HG03521 (cell line): ENCODE results near the gene CBFA2T2.
"Not testable (repeated sequence)": the region's sequence is repeated elsewhere in the genome, so short reads cannot be mapped to it uniquely, and the experiment has no call there.

Source experiments
- ATAC-seq: cut with Tn5 transposase; IDR thresholded peaks from one replicate; pipeline ENCODE4 v1.9.1; 2021; ENCODE audit warnings: mild to moderate bottlenecking, moderate library complexity; ENCODE audit not compliant: unreplicated experiment

The CBFA2T2 gene

DNA sequence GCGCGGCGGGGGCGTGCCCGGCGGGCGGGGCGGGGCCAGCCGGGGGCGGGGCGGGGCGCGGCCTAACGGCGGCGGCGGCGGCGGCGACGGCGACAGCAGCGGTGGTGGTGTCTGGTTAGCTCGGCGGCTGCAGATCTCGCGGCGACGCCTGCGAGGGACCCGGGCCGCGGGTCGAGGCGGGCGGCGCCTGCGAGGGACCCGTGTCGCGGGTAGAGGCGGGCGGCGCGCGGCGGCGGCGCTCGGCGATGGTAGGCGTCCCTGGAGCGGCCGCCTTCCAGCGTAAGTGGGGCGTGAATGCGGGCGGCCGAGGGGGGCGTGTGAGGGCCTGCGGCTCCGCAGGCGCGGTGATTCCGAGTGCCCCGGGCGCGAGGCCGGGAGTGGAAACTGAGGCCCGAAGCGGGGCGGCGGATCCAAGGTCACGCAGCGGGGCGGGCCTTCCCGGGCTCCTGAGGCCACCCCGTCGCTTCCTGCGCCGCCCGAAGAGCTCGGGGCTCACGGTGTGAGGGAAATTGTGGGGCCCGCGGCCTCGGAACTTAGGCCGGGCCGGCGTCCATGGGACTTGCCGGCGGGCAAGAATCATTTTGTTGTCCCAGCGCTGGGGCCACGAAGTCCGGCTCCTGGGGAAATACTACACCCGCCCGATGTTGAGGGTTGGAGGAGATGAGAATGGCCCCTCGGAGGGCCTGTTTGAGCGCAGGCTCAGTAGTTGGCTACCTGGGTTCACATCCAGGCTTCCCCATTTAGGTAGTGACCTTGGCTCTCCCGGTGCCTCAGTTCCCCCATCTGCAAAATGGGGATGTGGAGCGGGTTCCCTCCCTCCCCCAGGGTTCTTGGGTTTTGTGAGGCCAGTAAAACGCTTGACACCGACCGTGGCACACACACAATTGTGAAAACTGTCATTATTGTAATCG is at the start of gene CBFA2T2:
Gene CBFA2T2 (plus strand): TSS at position 74 of the 911 bp plus-strand sequence. CDS start 172 bp downstream, at position 246.
- ATAC-seq, result no peak

DNA sequence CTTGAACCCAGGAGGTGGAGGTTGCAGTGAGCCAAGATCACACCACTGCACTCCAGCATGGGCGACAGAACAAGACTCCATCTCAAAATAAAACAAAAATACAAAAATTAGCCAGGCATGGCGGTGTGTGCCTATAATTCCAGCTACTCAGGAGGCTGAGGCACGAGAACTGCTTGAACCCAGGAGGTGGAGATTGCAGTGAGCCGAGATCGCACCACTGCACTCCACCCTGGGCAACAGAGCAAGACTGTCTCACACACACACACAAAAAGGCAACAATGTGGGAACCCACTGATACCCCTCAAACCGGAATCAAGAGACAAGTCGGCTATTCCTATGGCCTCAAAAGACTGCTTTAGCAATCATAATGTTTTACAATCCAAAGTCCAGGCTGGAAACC is 49.3 kb upstream of the CBFA2T2 start:
- ATAC-seq, result not testable (repeated sequence)

DNA sequence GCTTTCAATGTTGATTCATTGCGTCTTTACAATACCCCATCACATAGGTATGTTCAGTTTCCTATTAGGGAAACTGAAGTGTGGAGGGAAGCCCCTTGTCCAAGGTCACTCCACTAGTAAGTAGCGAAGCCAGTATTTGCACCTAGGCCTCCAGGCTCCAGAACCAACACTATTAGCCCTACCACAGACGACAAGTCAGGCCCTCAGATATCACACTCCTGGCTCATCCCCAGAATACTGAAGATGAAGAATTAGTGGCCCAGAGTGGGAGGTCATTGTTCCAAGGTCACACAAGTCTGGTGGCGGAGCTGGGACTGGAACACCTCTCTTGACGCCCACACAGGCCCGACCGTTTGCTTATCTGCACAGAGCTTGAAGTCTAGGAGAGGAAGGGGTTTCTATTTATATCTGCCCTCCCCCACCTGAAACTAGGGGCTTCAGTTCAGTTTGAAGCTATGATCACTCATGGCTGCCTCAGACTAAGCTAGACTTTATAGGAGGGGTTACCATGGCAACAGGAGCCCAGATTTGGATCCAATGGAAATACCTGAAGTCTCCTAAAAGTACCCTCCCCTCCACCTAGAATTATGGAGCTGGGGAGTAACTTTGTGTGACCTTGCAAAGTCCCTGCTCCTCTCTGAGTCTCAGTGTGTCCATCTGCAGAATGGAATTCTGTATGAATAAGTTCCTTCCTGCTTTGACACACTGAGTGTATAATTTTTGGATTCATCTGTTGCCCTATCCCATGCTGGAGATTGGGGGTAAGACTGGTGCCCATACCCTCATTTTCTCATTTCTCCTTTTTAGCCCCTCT is 48.5 kb upstream of the CBFA2T2 start:
- no peak for ATAC-seq

DNA sequence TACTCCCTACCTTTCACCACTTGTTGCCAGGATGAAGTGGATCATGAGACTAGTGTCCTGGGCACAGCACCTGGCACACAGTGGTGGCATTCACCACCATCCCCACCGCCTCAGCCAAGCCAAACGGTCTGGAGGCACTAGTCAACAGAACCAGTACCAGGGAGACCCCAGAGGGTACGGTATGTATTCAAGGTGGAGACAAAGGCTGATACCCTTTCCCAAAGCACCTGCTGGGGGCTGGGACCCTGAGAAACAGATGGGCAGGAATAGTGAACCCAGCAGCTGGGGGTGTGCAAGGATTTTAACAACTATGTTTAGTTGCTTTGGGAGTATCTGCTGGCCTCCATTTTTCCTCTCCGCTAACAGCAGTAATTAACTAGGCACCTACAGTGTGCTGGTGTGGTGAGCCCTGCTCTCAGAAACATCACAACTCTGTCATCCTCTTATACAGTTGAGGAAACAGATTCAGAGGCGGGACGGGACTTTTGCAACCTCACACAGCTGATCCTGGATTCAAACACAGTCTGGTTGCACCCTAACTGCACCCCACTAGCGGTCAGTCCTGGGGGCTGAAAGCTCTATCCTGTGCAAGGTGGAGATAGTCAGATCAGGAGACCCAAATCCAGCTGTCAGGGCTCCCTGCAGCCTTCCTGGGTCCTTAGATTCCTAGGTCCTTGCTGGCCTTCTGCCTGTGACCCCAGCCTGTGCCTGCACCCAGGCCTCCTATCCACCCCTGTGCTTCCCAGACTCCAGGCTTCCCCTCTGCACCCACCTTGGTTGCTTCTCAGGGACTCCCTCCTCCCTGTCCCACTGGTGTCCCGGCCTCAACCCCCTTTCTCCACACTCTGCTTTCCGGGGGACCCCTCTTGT is 47.5 kb upstream of the CBFA2T2 start:
- no peak for ATAC-seq

DNA sequence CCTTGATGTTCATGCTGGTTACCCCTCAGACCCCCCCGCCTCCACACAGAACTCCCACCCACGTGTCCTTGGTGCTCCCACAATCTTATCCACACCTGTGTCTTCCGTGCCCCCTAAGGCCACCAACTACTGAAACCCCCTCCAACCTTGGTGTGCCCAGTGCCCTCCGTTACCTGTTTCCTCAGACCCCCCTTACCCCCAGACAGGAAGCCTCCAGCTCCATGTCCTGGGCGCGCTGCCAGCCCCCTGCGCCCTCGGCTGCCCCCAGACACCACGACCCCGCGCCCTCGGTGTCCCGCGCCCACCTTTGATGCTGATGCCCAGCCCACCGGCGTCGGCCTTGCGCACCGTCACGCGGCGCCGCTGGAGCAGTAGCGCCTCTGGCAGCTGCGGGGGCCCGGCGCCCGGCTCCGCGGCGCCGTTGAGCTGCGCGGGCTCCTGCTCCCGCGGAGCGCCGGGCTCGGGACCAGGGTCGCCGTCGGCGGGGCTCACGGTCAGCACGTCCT is 46.8 kb upstream of the CBFA2T2 start:
- ATAC-seq, result peak; percentile 16

DNA sequence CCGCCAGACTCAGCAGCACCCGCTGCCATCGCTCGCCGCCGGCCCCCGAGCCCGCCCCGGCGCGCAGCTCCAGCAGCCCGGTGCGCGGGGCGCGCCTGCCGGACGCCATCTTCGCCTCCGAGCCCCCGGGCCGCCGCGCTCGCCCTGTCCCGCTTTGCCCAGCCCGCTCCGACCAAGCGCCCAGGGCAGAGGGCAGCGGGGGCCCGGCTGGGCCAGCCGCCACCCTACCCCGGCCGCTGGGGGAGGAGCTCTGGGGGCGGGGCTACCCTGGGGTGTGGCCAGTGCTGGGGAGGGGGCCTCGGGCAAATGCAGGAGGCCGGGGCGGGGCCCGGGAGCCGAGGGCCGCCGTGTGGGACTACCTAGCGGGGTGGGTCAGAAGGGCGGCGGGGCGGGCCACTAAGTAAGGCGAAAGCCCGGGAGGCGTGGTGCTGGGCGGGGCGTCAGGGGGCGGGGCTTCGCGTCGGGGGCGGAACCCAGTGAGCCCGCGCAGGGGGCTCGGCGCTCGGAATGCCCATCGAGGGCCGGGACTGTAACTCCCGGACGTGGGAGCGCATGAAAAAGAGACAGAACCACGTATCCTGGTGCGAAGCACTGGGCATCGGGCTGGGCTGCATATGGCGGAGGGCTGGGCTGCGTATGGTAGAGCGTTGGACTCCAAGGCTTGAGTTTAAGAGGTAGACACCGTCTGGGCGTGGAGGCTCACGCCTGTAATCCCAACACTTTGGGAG is 46.2 kb upstream of the CBFA2T2 start, which contains the start of gene SNTA1:
Gene SNTA1 (minus strand): TSS at position 252 of the 728 bp plus-strand sequence. CDS start 143 bp downstream, at position 109.
- peak; percentile 89 for ATAC-seq

DNA sequence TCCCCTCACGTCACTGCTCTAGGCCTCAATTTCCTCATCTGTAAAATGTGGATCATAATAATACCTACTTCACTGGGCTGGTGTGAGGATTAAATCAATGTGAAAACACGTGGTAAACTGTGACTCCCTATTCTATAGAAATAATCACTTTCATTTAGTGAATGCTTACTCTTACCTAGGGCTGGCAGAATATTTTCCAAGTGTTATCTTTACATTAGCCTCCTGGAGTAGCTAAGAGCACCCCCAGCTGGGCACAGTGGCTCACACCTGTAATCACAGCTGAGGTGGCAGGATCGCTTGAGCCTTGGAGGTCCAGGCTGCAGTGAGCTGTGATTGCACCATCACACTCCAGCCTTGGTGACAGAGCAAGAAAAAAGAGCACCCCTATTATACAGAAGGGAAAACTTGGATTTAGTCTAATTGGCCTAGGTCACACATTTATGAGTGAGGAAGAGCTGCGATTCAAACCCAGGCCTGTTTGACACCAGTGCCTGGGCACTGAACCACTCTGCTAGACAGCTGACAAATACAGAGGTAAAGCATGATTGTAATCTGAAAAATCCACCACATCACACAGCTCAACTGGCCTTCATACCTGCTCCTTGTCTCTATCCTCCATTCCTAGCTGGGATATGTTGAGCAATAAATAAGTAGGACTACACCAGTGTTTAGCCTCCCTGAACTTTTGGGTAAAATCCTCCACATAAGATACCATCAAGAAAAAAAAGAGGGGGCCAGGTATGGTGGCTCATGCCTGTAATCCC is 44.9 kb upstream of the CBFA2T2 start:
- ATAC-seq, result no peak

DNA sequence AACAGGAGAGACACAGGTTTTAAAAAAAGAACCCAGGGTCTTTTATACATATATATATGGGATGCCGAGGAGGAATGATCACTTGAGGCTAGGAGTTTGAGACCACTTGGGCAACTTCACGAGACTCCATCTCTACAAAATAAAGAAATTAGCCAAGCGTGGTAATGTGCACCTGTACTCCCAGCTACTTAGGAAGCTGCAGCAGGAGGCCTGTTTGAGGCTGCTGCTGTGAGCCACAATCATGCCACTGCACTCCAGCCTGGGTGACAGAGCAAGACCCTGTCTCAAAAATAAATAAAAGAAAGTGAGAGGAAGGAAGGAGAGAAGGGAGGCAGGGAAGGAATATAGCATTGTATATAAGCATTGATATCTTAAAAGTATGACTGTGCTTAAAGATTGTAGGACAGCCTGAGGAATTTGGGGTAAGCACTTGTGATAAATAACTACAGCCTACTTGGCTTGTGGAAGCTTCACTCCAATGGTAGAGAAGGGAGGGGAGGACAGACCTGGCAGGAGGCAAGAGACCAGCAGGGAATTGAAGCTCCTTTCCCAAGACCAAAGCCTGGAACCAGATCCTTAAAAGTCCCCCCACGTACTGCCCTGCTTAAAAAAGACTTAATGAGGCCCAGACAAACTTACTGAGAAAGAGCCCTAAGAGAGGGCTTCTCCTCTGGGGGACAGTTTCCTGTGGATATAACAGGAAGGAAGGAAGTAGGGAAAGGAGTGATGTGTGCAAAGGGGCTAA is 43.8 kb upstream of the CBFA2T2 start:
- ATAC-seq, result no peak

DNA sequence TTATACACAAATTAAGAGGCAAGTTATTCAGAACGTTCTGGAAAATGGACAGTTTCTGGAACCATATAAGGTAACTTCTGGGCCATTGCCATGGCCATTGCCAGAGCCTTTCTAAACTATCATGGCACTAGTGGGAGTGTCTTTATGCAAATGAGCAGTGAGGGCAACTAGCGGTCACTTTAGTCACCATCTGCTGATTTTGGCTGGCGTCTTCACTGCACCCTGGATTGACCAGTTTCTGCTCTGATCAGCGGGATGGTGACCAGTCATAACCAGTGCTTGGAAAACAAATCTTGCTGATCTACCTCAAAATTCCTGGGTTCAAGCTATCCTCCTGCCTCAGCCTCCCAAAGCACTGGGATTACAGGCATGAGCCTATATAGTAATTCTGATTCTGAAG is 39.0 kb upstream of the CBFA2T2 start:
- ATAC-seq, result no peak

DNA sequence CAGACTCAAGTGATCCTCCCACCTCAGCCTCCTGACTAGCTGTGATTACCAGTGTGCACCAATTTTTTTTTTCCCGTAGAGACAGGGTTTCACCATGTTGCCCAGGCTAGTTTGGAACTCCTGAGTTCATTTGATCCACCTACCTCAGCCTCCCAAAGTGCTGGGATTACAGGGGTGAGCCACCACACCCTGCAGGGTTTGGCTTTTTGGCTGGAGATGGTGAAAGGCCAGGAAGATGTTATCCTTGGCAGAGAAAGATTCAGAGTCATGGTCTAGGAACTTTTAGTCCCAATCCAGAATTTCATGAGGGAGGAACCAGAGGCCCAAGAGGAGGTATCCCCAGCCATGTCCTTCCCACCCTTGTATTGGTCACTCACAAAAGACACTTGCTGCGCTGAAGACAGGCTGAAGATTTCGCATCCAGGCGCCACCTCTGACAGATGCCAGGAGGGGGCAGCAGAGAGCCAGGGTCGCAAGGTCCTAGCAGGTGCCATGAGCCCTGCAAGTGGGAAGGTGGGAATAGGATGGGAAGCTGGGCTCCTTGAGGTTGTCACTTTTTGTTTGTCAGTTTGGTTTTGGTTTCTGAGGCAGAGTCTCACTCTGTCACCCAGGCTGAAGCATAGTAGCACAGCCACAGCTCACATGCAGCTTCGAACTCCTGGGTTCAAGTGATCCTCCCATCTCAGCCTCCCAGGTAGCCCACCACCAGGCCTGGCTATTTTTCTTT is 32.8 kb upstream of the CBFA2T2 start:
- not testable (repeated sequence) for ATAC-seq

DNA sequence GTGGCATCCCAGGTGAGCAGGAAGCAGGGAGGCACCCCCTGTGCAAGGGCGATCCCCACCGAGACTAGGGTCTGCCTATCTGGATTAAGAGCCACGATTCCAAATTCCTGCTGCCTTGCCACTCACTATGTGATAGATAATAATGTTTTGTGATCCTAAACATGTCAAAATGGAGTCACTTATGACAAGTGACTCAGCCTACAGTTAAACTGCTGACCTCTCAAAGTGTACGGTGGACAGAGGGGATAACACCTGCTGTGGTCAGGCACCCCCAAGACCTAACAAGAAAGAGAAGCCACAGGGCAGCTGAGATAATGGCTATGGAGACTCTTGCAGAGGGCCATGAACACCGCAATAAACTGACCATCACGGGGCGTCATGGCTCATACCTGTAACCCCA is 30.3 kb upstream of the CBFA2T2 start:
- ATAC-seq, result no peak

DNA sequence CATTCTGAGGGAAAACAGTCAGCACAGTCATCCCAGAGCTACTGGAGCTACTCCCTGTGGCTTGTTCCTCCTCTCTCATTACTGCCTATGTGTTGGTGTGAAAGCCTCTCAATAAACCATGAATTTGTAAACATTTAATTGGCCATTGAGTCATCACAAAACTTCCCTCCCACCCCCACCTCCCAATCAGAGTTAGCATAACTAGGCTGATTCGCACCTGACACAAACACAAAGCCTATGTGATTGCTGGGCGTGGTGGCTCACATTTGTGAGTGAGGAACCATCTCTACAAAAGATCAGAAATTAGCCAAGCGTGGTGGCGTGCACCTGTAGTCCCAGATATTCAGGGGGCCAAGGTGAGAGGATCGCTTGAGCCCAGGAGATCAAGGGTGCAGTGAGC is 29.2 kb upstream of the CBFA2T2 start:
- ATAC-seq, result no peak

DNA sequence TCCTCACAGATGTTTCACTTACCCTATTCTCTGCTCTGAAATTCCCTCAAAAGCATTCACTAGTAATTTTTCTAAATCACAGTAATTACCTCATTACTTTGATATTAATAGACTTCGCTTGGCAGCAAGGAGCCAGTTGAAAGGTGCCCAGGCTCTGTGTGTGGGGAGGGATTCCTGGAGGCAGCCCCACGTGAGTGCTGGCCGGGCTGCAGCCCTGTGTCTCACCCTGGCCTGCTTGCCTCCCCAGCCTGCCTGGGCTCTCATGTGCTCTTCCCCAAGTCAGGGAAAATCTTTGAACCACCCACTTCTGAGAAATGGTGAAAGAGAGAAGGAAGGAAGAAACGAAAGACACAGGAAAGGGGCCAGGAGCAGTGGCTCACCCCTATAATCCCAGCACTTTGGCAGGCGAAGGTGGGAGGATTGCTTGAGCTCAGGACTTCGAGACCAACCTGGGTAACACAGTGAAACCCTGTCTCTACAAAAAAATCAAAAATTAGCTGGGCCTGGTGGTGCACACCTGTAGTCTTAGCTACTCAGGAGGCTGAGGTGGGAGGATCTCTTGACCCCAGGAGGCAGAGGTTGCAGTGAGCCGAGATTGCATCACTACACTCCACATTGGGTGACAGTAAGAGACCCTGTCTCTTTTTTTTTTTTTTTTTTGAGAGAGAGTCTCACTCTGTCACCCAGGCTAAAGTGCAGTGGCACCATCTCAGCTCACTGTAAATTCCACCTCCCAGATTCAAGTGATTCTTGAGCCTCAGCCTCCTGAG is 26.4 kb upstream of the CBFA2T2 start:
- ATAC-seq, result no peak

DNA sequence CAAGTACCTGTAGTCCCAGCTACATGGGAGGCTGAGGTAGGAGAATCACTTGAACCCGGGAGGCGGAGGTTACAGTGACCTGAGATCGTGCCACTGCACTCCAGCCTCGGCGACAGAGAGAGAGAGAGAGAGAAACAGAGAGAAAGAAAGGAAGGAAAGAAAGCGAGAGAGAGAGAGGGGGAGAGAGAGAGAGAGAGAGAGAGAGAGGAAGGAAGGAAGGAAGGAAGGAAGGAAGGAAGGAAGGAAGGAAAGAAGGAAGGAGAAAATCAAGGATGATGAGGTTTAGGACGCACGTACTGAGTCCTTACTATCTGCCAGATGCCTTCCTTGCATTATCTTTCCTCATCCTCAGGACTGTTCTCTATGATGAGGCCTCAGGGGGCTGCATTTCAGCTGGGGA is 25.1 kb upstream of the CBFA2T2 start:
- not testable (repeated sequence) for ATAC-seq

DNA sequence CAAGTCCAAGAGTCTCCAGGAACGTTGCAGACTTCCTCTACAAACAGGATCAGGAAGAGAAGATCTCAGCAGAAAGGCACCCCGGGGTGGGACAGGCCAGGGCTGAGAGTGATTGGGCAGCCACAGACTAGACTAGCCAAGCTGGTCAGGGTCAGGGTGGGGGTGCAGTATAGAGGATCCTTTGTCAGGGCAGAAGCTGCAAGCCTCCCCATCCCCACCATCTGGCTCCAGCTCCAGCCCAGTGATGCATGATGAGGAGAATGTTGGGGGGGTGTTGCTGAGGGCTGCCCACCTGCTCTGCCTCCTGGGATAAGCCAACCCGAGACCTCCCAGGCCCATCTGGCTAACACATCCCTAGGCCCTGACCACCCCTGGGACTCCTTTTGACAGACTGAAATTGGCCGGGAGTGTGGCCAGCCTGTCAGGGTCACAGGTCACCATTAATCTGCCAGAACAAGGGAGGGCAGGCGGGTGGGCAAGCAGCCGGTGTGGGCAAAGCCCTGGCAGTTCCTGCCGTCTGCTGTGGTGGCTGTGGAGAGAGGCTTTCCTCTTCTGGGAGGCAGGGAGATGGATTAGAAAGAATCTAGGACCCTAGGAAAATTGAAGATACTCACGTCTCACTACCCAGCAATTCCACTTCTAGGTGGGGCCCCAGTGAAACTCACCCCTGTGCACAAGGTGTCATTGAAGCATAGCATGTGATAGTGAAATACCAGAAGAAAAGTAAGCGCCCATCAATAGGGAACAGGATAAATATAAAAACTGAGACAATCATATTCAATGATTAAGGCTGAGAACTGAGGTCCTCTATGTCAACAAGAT is 24.2 kb upstream of the CBFA2T2 start:
- no peak for ATAC-seq

DNA sequence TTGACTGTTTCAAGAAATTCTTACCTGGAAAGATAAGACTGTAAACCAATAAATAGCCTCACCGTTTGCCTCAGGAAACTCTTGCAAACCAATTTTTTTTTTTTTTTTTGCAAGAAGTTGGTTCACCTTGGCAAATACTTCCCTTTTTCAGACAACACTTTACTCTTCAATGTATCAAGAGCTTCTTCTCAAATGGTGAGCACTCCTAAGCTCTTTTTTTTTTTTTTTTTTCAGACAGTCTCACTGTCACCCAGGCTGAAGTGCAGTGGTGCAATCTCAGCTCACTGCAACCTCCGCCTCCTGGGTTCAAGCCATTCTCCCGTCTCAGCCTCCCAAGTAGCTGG is 23.6 kb upstream of the CBFA2T2 start:
- ATAC-seq, result no peak
